ENCODE measurements around the gene SPAG17. TPM values are rescaled to one million over a fixed set of nuclear protein-coding genes. Genes with fewer than 3 reads are reported as not detected.

SPAG17 gene
- total and polyA plus RNA-seq, 2 of the 4 experiments (the other 2 are of a cell fraction), result 0.10 TPM; not detected in 1

- Histone ChIP-seq H3K14ac (replicated peaks; ENCODE audit: low read depth, low read length) (no peak overlapping the region), H3K9me1 (ENCODE audit: insufficient read depth, low read length) (peaks cover 4% of the 10 kb centered on the region; the same call in 1 of the 2 replicates), H3K4me3 (ENCODE audit: insufficient read depth, low read depth, low read length) (no peak overlapping the region), H2BK15ac (ENCODE audit: low read depth, low read length) (no peak overlapping the region), H4K20me1 (ENCODE audit: insufficient read depth, low read length) (peaks cover 3% of the 10 kb centered on the region; the same call in 1 of the 2 replicates), H2AK5ac (ENCODE audit: low read depth, low read length) (no peak overlapping the region), H3K9ac (ENCODE audit: low read depth, low read length) (no peak overlapping the region), H3K4me1 (ENCODE audit: control insufficient read depth, insufficient read depth, low read length) (no peaks in the 10 kb centered on the region), H2BK120ac (ENCODE audit: low read depth, low read length) (no peak overlapping the region), H3K79me1 (ENCODE audit: low read depth in 1 of 2, low read length in 2 of 2) (peaks cover 6 to 42% of the 10 kb centered on the region in 2 experiments; a peak in 3 of 4 replicates), H2AFZ (replicated peaks; ENCODE audit: low read length, poor library complexity) (no peak overlapping the region), H3K36me3 (ENCODE audit: control insufficient read depth, insufficient read depth, low read length) (peaks cover 3% of the 10 kb centered on the region), H3K9me3 (ENCODE audit: control insufficient read depth, insufficient read depth, low read length) (no peaks in the 10 kb centered on the region), H2AK9ac (replicated peaks; ENCODE audit: low read depth, low read length, poor library complexity) (no peak overlapping the region), H4K5ac (ENCODE audit: low read depth, low read length) (no peak overlapping the region), H3K27ac (ENCODE audit: insufficient read depth, low read length) (no peak overlapping the region), H3K56ac (ENCODE audit: extremely low read depth, insufficient read depth, low read length) (no peak overlapping the region), H4K91ac (ENCODE audit: insufficient read depth, low read depth, low read length) (no peak overlapping the region), H3K4ac (ENCODE audit: low read depth, low read length) (no peak overlapping the region), H3K4me2 (ENCODE audit: low read depth, low read length) (no peak overlapping the region), H3K18ac (ENCODE audit: low read depth, low read length) (no peak overlapping the region), H2BK20ac (ENCODE audit: low read depth, low read length) (no peak overlapping the region), H2BK5ac (ENCODE audit: low read depth, low read length, poor library complexity, severe bottlenecking) (no peak overlapping the region), H3K23ac (ENCODE audit: low read depth, low read length) (no peak overlapping the region), H3K27me3 (ENCODE audit: control insufficient read depth, insufficient read depth, low read length) (no peaks in the 10 kb centered on the region), H4K8ac (ENCODE audit: low read depth in 2 of 2, low read length in 2 of 2) (no peak overlapping the region)
- in situ Hi-C loops (cut with MboI; ENCODE audit: low sequenced_read_pairs) (no loop called here), dilution Hi-C loops (cut with HindIII; ENCODE audit: low sequenced_read_pairs, unreplicated experiment) (no loop called here), intact Hi-C loops (cut with micrococcal nuclease) (loop anchor here (10.0 kb wide), 1 partner anchor 857 kb away; the partner anchor contains the start of gene TTF2)
- ChIA-PET CTCF (no interaction called here), POLR2A (ENCODE audit: unreplicated experiment) (no interaction called here)
- DNase-seq (no peak), ATAC-seq (ENCODE audit: low read depth) (no peak)
- TF ChIP-seq CEBPB (IDR thresholded peaks at IDR 0.05; ENCODE audit: low read depth, low read length) (no peak), RAD21 (IDR thresholded peaks at IDR 0.05; ENCODE audit: low read length) (no peak), FOS (IDR thresholded peaks at IDR 0.05; ENCODE audit: low read depth, low read length) (no peak), RCOR1 (IDR thresholded peaks at IDR 0.05; ENCODE audit: insufficient replicate concordance, low read length) (no peak), MXI1 (IDR thresholded peaks at IDR 0.05; ENCODE audit: borderline replicate concordance, low read depth, low read length) (no peak), MAZ (IDR thresholded peaks at IDR 0.05; ENCODE audit: borderline replicate concordance, low read depth, low read length) (no peak)
- BruUV-seq (replicated peaks), result no TSS peak
- WGBS, 2 experiments (ENCODE audit: extremely low coverage in 2 of 2, insufficient read length in 1 of 2), result no CpG with 5 or more reads among the region's 2 CpGs
Measured at GRCh38 chr1:117921991-117922390, 263.0 kb downstream of the SPAG17 start.

All from IMR-90 (cell line).